ENCODE data around the gene ARHGEF16.

The ARHGEF16 gene

DNA sequence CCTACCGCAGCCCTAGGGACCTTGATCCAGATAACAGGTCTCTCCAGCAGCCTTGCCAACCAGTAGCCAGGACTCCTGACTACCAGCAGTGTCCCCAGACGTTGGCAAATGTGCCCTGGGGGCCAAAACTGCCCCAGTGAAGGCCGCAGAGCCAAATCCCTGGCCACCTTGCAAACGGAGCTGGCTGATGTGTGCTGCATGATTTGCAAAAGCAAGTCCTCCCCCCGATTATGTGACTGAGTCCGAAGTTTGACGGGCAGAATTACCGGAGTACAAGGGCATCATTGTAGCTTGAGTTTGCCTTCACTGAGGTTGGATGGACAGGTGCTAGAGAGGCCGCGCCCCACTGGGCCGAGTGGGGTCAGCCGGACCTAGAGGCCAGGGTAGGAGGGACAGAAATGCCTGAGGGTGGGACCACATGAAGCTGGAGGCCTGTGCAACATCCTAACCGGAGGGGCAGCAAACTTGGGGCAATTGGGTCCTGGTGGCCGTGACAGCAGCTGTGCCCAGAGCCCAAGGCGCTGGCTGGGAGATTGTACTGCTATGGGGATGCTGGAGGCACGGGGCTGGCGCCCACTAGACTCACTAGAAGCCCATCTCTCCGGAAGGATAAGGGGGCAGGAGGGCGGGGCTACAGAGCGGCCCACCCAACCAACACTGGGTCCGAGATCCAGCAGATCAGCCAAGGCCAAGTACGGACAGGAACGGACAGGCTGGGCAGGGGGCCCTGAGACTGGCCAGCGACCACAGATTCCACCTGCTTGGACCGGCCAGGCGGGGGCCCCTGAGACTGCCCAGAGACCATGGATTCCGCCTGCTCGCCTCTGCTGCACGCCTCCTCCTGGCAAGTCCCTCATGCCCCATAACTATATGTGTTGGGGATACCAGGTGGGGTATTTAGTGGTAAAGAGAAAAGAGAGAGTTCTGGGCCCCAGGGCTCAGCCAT lies 2.8 kb downstream of the ARHGEF16 start:
- DNase-seq (ENCODE audit: low read depth): no peak

GRCh38 chr1:3457910-3458883 lies 3.7 kb downstream of the ARHGEF16 start:
- no peak for DNase-seq (ENCODE audit: low read depth)

GRCh38 chr1:3459051-3459908 lies 4.8 kb downstream of the ARHGEF16 start:
- DNase-seq (ENCODE audit: low read depth): no peak

- no peak for DNase-seq (ENCODE audit: low read depth)
Observed at GRCh38 chr1:3459940-3460671, 5.6 kb downstream of the ARHGEF16 start.

GRCh38 chr1:3460672-3461131 lies 6.2 kb downstream of the ARHGEF16 start:
- DNase-seq (ENCODE audit: low read depth): no peak

- no peak for DNase-seq (ENCODE audit: low read depth)
Observed at GRCh38 chr1:3461238-3461933, 6.9 kb downstream of the ARHGEF16 start.

DNA sequence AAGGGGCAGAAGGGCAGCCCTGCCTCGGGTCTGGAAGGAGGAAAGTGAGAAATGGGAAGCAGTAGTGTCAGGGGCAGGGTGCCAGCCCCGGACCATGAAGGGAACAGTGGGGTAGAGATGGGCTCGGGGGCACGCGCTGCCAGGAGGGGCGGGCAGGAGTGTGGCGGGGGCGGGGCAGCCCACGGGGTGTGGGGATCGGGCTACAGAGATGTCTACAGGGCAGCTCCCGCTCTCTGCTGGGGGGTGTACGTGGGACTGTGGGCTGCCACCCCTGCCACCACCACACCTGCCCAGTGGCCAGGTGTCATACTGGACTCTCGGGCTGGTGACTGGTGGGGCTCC lies 7.4 kb downstream of the ARHGEF16 start:
- no peak for DNase-seq (ENCODE audit: low read depth)

DNA sequence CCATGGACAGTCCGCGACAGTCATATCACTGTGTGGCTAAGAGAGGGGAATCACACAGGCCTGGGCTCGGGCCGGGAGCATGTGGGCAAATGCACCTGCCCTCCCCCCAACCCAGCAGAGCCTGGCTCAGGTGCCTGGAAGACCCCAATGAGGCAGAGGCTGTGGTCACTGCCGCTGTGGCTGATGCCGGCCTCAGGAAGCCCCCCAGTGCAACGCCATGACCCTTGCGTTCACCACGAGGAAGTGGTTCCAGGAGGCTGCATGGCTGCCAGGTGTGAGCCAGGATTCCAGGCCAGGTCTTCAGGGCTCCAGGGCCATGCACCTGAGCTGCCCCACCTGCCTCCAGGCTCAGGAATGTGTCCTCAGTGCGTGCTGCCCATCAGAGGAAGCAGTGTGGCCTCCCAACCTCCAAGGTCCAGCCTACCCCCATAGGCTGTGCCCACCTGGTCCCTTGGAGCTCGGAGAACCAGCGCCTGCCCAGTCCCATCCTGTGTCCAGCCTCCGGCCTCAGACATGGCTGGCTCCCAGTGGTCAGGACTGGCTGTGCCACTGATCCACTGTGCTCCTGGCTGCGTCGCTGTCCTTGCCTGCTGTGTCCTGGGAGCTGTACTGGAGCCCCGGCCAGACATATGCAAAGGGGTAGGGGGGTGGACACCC lies 8.0 kb downstream of the ARHGEF16 start:
- DNase-seq (ENCODE audit: low read depth): no peak

GRCh38 chr1:3463013-3463385 lies 8.5 kb downstream of the ARHGEF16 start:
- DNase-seq (ENCODE audit: low read depth): no peak

DNA sequence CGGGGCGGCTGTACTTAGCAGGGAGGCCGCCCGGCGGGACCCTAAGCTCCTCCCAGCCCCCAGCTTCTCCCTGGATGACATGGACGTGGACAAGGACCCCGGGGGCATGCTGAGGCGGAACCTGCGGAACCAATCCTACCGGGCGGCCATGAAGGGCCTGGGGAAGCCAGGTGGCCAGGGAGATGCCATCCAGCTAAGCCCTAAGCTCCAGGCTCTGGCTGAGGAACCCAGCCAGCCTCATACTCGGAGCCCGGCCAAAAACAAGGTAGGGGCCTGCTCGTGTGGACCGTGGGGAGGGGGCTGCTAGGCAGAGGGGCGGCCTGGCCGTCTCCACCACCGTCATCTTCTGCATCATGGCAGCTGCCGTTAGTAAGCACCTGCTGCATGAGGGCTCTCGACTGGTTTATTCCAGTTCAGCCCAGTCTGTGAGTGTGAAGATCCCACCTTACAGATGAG lies 9.0 kb downstream of the ARHGEF16 start:
- no peak for DNase-seq (ENCODE audit: low read depth)

- no peak for DNase-seq (ENCODE audit: low read depth)
Observed at GRCh38 chr1:3463891-3464648, 9.6 kb downstream of the ARHGEF16 start.

GRCh38 chr1:3464649-3465025 lies 10.2 kb downstream of the ARHGEF16 start:
- DNase-seq (ENCODE audit: low read depth): no peak

GRCh38 chr1:3465091-3465934 lies 10.8 kb downstream of the ARHGEF16 start:
- DNase-seq (ENCODE audit: low read depth): no peak

GRCh38 chr1:3465935-3466321 lies 11.5 kb downstream of the ARHGEF16 start:
- DNase-seq (ENCODE audit: low read depth): no peak

DNA sequence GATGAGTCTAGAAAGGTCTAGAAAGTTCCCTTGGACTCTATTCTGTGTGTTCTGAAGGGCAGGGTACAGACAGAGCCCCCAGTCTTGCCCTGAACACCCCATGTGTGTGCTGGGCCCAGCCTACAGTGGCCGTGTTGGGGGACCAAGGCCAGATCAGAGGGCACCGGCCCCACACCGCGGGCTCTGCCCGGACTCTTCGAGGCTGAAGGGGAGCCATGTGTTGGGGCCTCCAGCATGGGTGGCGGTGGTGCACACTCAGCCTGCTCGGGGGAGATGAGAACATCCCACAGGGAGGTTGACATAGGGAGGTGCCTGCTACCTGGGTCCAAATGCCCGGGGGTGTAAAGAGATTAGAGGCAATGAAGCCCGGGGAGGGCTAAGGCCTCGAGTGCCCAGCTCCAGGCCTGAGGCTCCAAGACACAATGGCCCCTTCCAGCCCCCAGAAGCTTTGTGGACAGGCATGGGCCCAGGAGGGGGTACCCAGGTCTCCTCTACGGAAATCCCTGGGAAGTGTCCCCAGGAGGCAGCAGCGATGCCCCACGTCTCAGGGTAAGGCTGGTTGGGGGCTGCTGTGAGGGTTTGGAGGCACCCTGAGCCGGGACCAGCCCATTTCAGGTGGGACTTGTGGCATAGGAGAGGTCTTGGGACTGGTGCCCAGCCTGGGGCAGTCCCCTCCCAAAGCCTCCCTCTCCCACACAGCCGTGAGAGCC lies 12.1 kb downstream of the ARHGEF16 start:
- DNase-seq (ENCODE audit: low read depth): no peak

- no peak for DNase-seq (ENCODE audit: low read depth)
Observed at GRCh38 chr1:3467096-3468036, 12.9 kb downstream of the ARHGEF16 start.

Measured in activated gamma-delta T cell treated with anti-CD3 and anti-CD28 coated beads, Interleukin-2, amount 50 U/mL, for 16 hours (primary cell).